ENCODE results near the gene SPECC1L. TPM values are rescaled to one million over a fixed set of nuclear protein-coding genes. Genes with fewer than 3 reads are reported as not detected.
"Not testable (repeated sequence)": the region's sequence is repeated elsewhere in the genome, so short reads cannot be mapped to it uniquely, and the experiment has no call there.

SPECC1L gene
- total and polyA plus RNA-seq, 2 of the 8 experiments (the other 6 are each of a cell fraction or from before 2014, with no cell fraction given): 15.7 to 61.6 TPM

DNA sequence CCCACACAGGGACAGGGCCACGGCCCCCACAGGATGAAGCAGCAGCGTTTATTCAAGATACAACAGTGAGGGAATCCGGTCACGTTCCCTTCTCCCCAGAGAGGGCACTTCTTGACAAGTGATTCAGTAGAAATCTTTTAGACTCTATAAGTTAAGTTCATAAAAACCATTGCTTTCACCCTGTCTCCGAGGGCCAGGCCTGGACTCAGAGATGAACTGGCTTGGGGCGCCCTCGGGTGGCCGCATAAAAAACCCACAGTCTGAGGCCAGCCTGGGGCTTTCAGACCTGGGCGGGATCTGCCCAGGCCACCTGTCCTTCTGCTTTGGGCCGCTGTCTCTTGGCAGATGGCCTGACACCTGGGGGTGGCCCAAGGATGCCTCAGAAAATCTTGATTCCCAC is 11.2 kb upstream of the SPECC1L start:
- POLR2A ChIA-PET (ENCODE audit: partially characterized antibody); H4K5ac ChIP-seq (ENCODE audit: insufficient read length, low read depth, low read length); FAIRE-seq; H3K23ac ChIP-seq (ENCODE audit: insufficient read length); H3K27me3 ChIP-seq (replicated peaks in 1 of 4; ENCODE audit: control insufficient read depth in 3 of 4, extremely low read depth in 1 of 4, insufficient read depth in 3 of 4, low read length in 3 of 4); H2BK5ac ChIP-seq (ENCODE audit: low read depth, low read length); H3K23me2 ChIP-seq (ENCODE audit: low read depth, low read length); H3K14ac ChIP-seq (ENCODE audit: insufficient read length); H3K4me2 ChIP-seq (ENCODE audit: insufficient read depth in 1 of 2, low read depth in 2 of 2, low read length in 2 of 2); H3K79me2 ChIP-seq (ENCODE audit: control insufficient read depth in 1 of 2, insufficient read depth in 2 of 2, low read length in 2 of 2); H3K79me1 ChIP-seq (ENCODE audit: low read depth, low read length); H2AFZ ChIP-seq (ENCODE audit: low read length); H2BK120ac ChIP-seq (replicated peaks; ENCODE audit: low read depth, low read length); H3K4me1 ChIP-seq (replicated peaks in 1 of 4; ENCODE audit: control insufficient read depth in 3 of 4, insufficient read depth in 4 of 4, low read length in 3 of 4); H3K56ac ChIP-seq (replicated peaks; ENCODE audit: insufficient read length, low read depth, low read length); H3K27ac ChIP-seq (ENCODE audit: low read depth, low read length); H3K36me3 ChIP-seq (ENCODE audit: control insufficient read depth in 2 of 4, insufficient read depth in 4 of 4, low read length in 3 of 4); H3K9me3 ChIP-seq (ENCODE audit: insufficient read depth in 2 of 2, low read depth in 1 of 2, low read length in 1 of 2); H3K4me3 ChIP-seq (ENCODE audit: extremely low read depth in 1 of 4, insufficient read depth in 2 of 4, low read depth in 3 of 4, low read length in 4 of 4); H4K20me1 ChIP-seq (replicated peaks in 1 of 2; ENCODE audit: control insufficient read depth in 1 of 2, insufficient read depth in 2 of 2, low read length in 2 of 2); H2AK5ac ChIP-seq (ENCODE audit: low read depth, low read length); H2BK20ac ChIP-seq (ENCODE audit: low read length); H3K18ac ChIP-seq (ENCODE audit: extremely low read depth, low read length); CTCF ChIA-PET (ENCODE audit: partially characterized antibody); H4K8ac ChIP-seq (ENCODE audit: extremely low read depth, insufficient read depth, low read length); H3K9ac ChIP-seq (replicated peaks in 1 of 4; ENCODE audit: extremely low read depth in 1 of 4, low read depth in 3 of 4, low read length in 3 of 4); H2BK15ac ChIP-seq (ENCODE audit: low read length); H3K4ac ChIP-seq (replicated peaks; ENCODE audit: insufficient read length, low read depth, low read length); H4K91ac ChIP-seq (replicated peaks; ENCODE audit: insufficient read length, low read length); H2BK12ac ChIP-seq (ENCODE audit: low read depth, low read length): not testable (repeated sequence)
- 12% methylated on average over 5 of the region's 10 CpGs; no CpG with 5 or more reads in 1 of the 2 experiments for WGBS, 2 experiments (ENCODE audit: extremely low coverage in 1 of 2, insufficient coverage in 1 of 2, insufficient read length in 1 of 2, insufficient replicate concordance in 2 of 2, low coverage in 1 of 2, low lambda C conversion rate in 2 of 2, missing lambda C conversion rate in 1 of 2)
- TF ChIP-seq, protein P1, sequence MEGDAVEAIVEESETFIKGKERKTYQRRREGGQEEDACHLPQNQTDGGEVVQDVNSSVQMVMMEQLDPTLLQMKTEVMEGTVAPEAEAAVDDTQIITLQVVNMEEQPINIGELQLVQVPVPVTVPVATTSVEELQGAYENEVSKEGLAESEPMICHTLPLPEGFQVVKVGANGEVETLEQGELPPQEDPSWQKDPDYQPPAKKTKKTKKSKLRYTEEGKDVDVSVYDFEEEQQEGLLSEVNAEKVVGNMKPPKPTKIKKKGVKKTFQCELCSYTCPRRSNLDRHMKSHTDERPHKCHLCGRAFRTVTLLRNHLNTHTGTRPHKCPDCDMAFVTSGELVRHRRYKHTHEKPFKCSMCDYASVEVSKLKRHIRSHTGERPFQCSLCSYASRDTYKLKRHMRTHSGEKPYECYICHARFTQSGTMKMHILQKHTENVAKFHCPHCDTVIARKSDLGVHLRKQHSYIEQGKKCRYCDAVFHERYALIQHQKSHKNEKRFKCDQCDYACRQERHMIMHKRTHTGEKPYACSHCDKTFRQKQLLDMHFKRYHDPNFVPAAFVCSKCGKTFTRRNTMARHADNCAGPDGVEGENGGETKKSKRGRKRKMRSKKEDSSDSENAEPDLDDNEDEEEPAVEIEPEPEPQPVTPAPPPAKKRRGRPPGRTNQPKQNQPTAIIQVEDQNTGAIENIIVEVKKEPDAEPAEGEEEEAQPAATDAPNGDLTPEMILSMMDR (IDR thresholded peaks at IDR 0.05; ENCODE audit: control extremely low read depth in 1 of 3, insufficient read depth in 1 of 3, low read depth in 1 of 3, low read length in 3 of 3): peak; percentile 33 to 59 (median 33)
- TF ChIP-seq RAD21 (IDR thresholded peaks at IDR 0.05 in 1 of 2, conservative IDR thresholded peaks at IDR 0.05 in 1 of 2; ENCODE audit: low read depth in 2 of 2, low read length in 2 of 2): peak; percentile 57 to 62
- peak in 1 of 2 experiments; percentile 75 for DNase-seq (ENCODE audit: low read depth in 1 of 2, low spot score in 2 of 2)
